PFSK-1 (cell line): ENCODE results near the gene COL25A1.

Experiments
- FOXP2 ChIP-seq: optimal IDR thresholded peaks from 2 replicates; pipeline ENCODE3; 2011; ENCODE audit warnings: borderline replicate concordance, control low read depth, inconsistent platforms; ENCODE audit not compliant: insufficient read depth; ENCODE audit errors: extremely low read length, extremely low read depth
- POLR2AphosphoS5 ChIP-seq: IDR thresholded peaks from 2 replicates; pipeline ENCODE4 v1.6.1; 2012; ENCODE audit warnings: low read depth, mild to moderate bottlenecking, control low read depth, low read length, moderate library complexity
- REST ChIP-seq, 2 experiments: IDR thresholded peaks; 2 replicates each; pipeline versions ENCODE4 v1.6.1 to v1.8.0; 2011 to 2012; ENCODE audit warnings: low read depth in 2 of 2, low read length in 2 of 2, control low read depth in 1 of 2, inconsistent platforms in 1 of 2, mild to moderate bottlenecking in 1 of 2, moderate library complexity in 1 of 2; ENCODE audit not compliant: insufficient read depth in 1 of 2

- no peak for TF ChIP-seq FOXP2
- no peak for TF ChIP-seq REST (IDR thresholded peaks at IDR 0.05; ENCODE audit: insufficient read depth in 1 of 2, low read depth in 2 of 2, low read length in 2 of 2)
- TF ChIP-seq POLR2AphosphoS5 = no peak
These were observed 63.7 kb downstream of the COL25A1 start for GRCh38 chr4:109238746-109239145.
